HCT116 (cell line): ENCODE measurements around the gene PRICKLE1.

Experiments
- FOSL1 ChIP-seq: IDR thresholded peaks from 2 replicates; pipeline ENCODE4 v1.6.1; 2012; ENCODE audit warnings: low read depth
- POLR2A ChIP-seq: IDR thresholded peaks from 2 replicates; pipeline ENCODE4 v1.7.0; 2011; ENCODE audit warnings: borderline replicate concordance; ENCODE audit not compliant: insufficient read depth, insufficient read length; ENCODE audit errors: extremely low read depth
- SIN3A ChIP-seq: IDR thresholded peaks from 2 replicates; pipeline ENCODE4 v1.6.1; 2012; ENCODE audit warnings: low read depth
- SP1 ChIP-seq: IDR thresholded peaks from 2 replicates; pipeline ENCODE4 v1.6.1; 2012; ENCODE audit warnings: low read depth
- TCF7L2 ChIP-seq: IDR thresholded peaks from 2 replicates; pipeline ENCODE4 v1.7.0; 2011; ENCODE audit warnings: borderline replicate concordance, inconsistent platforms; ENCODE audit not compliant: insufficient read depth, insufficient read length; ENCODE audit errors: extremely low read depth
- ZFX ChIP-seq: fragments of 450-650 bp; IDR thresholded peaks from 2 replicates; pipeline ENCODE4 v1.6.1; 2017
- TF ChIP-seq, protein P1 (sequence below), 3 experiments: fragments of 200-600 bp in 1 of 3; sonication (generic) in 1 of 3; IDR thresholded peaks in 2 of 3; conservative IDR thresholded peaks in 1 of 3; 2 replicates each; pipeline ENCODE4 v1.5.1; 2012 to 2017; ENCODE audit warnings: low read depth in 2 of 3, low read length in 2 of 3, antibody characterized with exemption in 1 of 3, borderline replicate concordance in 1 of 3, control low read depth in 1 of 3, mild to moderate bottlenecking in 1 of 3, mixed read lengths in 1 of 3, mixed run types in 1 of 3, moderate library complexity in 1 of 3; ENCODE audit not compliant: insufficient read depth in 1 of 3
- TF ChIP-seq, protein P2 (sequence below): IDR thresholded peaks from 2 replicates; pipeline ENCODE4 v1.6.1; 2012
- TF ChIP-seq, protein P3 (sequence below): IDR thresholded peaks from 2 replicates; pipeline ENCODE4 v1.6.1; 2011; ENCODE audit warnings: mild to moderate bottlenecking, low read length, moderate library complexity; ENCODE audit not compliant: insufficient replicate concordance; ENCODE audit errors: extremely low read depth
- TF ChIP-seq, protein P4 (sequence below): IDR thresholded peaks from 2 replicates; pipeline ENCODE4 v1.6.1; 2012; ENCODE audit warnings: low read depth

DNA sequence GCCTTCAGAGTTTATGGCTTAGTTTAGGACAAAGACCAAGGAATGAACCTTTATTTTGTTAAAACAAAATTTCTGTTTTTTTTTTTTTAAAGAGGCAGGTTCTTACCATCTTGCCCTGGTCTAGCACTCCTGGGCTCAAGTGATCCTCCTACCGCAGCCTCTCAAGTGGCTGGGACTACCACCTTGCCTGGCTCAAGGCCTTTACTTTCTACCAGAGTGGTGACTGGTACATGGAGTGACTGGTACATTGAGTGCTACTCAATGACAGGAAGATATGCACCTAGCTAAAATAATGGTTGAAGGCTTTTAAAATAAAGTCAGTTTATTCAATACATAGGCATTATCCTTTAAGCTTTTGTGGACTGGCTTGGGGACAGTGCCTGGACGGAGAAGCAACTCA, 32.6 kb downstream of the PRICKLE1 start:
- TF ChIP-seq ZFX (no peak), TCF7L2 (no peak), POLR2A (no peak), SIN3A (no peak), SP1 (no peak), FOSL1 (no peak)
- TF ChIP-seq, protein P1, sequence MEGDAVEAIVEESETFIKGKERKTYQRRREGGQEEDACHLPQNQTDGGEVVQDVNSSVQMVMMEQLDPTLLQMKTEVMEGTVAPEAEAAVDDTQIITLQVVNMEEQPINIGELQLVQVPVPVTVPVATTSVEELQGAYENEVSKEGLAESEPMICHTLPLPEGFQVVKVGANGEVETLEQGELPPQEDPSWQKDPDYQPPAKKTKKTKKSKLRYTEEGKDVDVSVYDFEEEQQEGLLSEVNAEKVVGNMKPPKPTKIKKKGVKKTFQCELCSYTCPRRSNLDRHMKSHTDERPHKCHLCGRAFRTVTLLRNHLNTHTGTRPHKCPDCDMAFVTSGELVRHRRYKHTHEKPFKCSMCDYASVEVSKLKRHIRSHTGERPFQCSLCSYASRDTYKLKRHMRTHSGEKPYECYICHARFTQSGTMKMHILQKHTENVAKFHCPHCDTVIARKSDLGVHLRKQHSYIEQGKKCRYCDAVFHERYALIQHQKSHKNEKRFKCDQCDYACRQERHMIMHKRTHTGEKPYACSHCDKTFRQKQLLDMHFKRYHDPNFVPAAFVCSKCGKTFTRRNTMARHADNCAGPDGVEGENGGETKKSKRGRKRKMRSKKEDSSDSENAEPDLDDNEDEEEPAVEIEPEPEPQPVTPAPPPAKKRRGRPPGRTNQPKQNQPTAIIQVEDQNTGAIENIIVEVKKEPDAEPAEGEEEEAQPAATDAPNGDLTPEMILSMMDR (IDR thresholded peaks at IDR 0.05 in 2 of 3, conservative IDR thresholded peaks at IDR 0.05 in 1 of 3; ENCODE audit: borderline replicate concordance in 1 of 3, insufficient read depth in 1 of 3, low read depth in 2 of 3, low read length in 2 of 3) = no peak
- TF ChIP-seq, protein P2, sequence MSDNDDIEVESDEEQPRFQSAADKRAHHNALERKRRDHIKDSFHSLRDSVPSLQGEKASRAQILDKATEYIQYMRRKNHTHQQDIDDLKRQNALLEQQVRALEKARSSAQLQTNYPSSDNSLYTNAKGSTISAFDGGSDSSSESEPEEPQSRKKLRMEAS = no peak
- TF ChIP-seq, protein P3, sequence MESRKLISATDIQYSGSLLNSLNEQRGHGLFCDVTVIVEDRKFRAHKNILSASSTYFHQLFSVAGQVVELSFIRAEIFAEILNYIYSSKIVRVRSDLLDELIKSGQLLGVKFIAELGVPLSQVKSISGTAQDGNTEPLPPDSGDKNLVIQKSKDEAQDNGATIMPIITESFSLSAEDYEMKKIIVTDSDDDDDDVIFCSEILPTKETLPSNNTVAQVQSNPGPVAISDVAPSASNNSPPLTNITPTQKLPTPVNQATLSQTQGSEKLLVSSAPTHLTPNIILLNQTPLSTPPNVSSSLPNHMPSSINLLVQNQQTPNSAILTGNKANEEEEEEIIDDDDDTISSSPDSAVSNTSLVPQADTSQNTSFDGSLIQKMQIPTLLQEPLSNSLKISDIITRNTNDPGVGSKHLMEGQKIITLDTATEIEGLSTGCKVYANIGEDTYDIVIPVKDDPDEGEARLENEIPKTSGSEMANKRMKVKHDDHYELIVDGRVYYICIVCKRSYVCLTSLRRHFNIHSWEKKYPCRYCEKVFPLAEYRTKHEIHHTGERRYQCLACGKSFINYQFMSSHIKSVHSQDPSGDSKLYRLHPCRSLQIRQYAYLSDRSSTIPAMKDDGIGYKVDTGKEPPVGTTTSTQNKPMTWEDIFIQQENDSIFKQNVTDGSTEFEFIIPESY = no peak
- TF ChIP-seq, protein P4, sequence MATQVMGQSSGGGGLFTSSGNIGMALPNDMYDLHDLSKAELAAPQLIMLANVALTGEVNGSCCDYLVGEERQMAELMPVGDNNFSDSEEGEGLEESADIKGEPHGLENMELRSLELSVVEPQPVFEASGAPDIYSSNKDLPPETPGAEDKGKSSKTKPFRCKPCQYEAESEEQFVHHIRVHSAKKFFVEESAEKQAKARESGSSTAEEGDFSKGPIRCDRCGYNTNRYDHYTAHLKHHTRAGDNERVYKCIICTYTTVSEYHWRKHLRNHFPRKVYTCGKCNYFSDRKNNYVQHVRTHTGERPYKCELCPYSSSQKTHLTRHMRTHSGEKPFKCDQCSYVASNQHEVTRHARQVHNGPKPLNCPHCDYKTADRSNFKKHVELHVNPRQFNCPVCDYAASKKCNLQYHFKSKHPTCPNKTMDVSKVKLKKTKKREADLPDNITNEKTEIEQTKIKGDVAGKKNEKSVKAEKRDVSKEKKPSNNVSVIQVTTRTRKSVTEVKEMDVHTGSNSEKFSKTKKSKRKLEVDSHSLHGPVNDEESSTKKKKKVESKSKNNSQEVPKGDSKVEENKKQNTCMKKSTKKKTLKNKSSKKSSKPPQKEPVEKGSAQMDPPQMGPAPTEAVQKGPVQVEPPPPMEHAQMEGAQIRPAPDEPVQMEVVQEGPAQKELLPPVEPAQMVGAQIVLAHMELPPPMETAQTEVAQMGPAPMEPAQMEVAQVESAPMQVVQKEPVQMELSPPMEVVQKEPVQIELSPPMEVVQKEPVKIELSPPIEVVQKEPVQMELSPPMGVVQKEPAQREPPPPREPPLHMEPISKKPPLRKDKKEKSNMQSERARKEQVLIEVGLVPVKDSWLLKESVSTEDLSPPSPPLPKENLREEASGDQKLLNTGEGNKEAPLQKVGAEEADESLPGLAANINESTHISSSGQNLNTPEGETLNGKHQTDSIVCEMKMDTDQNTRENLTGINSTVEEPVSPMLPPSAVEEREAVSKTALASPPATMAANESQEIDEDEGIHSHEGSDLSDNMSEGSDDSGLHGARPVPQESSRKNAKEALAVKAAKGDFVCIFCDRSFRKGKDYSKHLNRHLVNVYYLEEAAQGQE = no peak
